Sigmoid colon (tissue), 4 donors: Measurements from ENCODE around the gene FAM47B.

Experiments used
- EP300 ChIP-seq, 4 donors: sonication (generic); formaldehyde crosslinking; IDR thresholded peaks; one replicate each; pipeline ENCODE4 v1.6.1; 2017; ENCODE audit warnings: antibody characterized with exemption in 4 of 4
- POLR2A ChIP-seq, 2 donors: fragments of 450-650 bp; IDR thresholded peaks; one replicate each; pipeline ENCODE4 v1.6.1; 2016; ENCODE audit warnings: antibody characterized with exemption in 2 of 2, mild to moderate bottlenecking in 2 of 2, moderate library complexity in 2 of 2
- POLR2AphosphoS5 ChIP-seq, 4 donors: sonication (generic); formaldehyde crosslinking; IDR thresholded peaks; one replicate each; pipeline ENCODE4 v1.6.1; 2017; ENCODE audit warnings: antibody characterized with exemption in 4 of 4
- TF ChIP-seq, protein P1 (sequence below), 4 experiments: fragments of 450-650 bp in 3 of 4; fragments of 200-600 bp in 1 of 4; IDR thresholded peaks; one replicate each; pipeline ENCODE4 v1.5.1; 2016 to 2019; ENCODE audit warnings: antibody characterized with exemption in 4 of 4, mild to moderate bottlenecking in 3 of 4, moderate library complexity in 2 of 4

DNA sequence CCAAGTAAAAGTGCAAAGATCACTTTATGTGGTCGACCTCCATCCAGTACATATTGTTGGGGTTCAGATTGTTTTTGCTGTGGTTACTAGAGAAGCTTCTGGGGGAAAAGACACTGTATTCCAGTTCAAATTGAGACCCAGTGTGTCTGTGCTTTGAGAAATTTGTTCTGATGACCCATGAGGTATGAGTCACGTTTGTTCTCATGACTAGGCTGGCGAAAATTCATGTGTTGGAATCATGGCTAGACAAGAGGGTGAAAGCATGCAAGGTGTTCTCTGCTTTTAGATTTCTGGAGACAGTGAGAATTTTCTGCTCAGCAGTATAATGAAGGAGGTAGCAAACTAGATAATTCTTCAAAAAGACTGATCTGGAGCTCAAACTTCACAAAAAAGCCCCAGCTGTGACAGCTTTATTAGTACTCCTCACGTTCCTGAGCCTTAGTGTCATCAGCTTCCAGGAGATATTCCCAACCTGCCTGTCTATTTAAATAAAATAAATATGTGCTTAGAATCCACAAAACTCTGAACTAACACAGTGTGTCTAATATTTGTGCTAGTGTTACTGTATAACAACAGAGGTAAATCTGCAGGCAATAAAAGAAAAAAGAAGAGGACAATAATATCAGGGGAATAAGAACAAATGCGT, 24.4 kb upstream of the FAM47B start:
- TF ChIP-seq, protein P1, sequence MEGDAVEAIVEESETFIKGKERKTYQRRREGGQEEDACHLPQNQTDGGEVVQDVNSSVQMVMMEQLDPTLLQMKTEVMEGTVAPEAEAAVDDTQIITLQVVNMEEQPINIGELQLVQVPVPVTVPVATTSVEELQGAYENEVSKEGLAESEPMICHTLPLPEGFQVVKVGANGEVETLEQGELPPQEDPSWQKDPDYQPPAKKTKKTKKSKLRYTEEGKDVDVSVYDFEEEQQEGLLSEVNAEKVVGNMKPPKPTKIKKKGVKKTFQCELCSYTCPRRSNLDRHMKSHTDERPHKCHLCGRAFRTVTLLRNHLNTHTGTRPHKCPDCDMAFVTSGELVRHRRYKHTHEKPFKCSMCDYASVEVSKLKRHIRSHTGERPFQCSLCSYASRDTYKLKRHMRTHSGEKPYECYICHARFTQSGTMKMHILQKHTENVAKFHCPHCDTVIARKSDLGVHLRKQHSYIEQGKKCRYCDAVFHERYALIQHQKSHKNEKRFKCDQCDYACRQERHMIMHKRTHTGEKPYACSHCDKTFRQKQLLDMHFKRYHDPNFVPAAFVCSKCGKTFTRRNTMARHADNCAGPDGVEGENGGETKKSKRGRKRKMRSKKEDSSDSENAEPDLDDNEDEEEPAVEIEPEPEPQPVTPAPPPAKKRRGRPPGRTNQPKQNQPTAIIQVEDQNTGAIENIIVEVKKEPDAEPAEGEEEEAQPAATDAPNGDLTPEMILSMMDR (IDR thresholded peaks at IDR 0.05), result no peak
- TF ChIP-seq POLR2A (IDR thresholded peaks at IDR 0.05) (no peak), EP300 (IDR thresholded peaks at IDR 0.05) (no peak), POLR2AphosphoS5 (IDR thresholded peaks at IDR 0.05) (no peak)
